ENCODE measurements around the gene CALD1. TPM values are rescaled to one million over a fixed set of nuclear protein-coding genes. Genes with fewer than 3 reads are reported as not detected.

Gene CALD1
- total RNA-seq, 1 donor from 2014 or later, result 2.3 TPM

DNA sequence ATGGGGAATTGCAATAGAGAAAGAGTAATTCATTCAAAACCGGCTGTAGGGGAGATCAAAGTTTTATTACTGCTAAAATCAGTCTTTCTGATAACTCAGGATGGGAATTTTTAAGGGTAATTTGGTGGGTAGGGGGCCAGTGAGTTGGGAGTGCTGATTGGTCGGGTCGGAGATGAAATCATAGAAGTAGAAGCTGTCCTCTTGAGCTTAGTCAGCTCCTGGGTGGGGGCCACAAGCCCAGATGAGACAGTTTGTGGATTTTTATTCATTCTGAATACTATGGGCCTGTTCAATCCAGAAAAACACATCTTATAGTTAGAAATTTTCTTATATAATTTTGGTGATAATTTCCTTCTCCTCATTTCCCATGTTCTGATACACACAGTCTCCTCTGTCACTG lies 25.4 kb downstream of the CALD1 start:
- intact Hi-C loops (cut with micrococcal nuclease), result no loop called here

DNA sequence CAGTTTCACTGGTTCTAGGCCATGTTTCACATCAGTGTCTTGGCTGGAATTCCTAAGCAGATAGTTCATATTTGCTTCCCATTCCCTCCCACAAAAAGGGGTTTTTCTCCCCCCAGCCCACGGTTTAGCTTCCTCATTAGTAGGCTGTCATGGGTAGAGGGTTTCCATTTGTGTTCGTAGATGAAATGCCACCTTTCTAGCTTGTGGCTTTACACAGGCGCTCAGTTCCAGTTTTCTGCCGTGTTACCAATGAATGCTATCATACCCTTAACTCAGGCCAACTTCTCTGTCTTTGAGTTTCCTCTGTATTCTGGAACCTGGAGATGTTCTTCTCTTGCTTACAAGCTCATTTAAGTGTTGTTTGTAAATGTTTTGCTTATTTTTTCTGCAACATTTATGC lies 26.8 kb downstream of the CALD1 start:
- H3K27ac Mint-ChIP-seq, result no peak overlapping the region
- no peaks in the 10 kb centered on the region for H3K36me3 Mint-ChIP-seq (ENCODE audit: low read depth)
- no peaks in the 10 kb centered on the region for H3K9me3 Mint-ChIP-seq
- DNase-seq (ENCODE audit: low spot score), result no peak
- intact Hi-C loops (cut with micrococcal nuclease), result no loop called here
- H3K4me1 Mint-ChIP-seq (ENCODE audit: low read depth), result no peaks in the 10 kb centered on the region
- peaks cover 8% of the 10 kb centered on the region for H3K27me3 Mint-ChIP-seq (ENCODE audit: insufficient read depth)
- H3K4me3 Mint-ChIP-seq, result no peak overlapping the region

More for the DNA sequence above, 25.4 kb downstream of the CALD1 start:
- no peaks in the 10 kb centered on the region for H3K9me3 Mint-ChIP-seq
- H3K27ac Mint-ChIP-seq, result no peak overlapping the region
- no peaks in the 10 kb centered on the region for H3K36me3 Mint-ChIP-seq (ENCODE audit: low read depth)
- no peaks in the 10 kb centered on the region for H3K4me1 Mint-ChIP-seq (ENCODE audit: low read depth)
- DNase-seq (ENCODE audit: low spot score), result no peak
- H3K27me3 Mint-ChIP-seq (ENCODE audit: insufficient read depth), result peaks cover 6% of the 10 kb centered on the region
- no peak overlapping the region for H3K4me3 Mint-ChIP-seq

DNA sequence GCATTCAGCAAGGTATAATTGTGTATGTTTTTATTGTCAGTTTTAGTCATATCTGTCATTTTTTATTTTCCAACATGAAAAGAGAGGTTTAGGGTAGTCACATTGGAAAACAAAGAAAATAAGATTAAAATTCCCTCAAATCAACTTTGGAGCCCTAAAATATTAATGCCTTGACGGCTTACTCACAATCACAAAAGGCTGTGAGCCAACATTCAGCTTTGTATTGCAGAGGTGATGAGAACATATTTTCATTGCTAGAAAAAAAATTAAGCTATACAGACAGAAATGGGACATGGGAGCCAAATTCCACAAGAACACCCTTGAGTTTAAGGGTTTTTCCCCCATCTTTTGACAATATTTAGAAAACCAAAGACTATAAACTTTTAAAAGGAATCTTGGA lies 30.2 kb downstream of the CALD1 start:
- Mint-ChIP-seq H3K27me3 (ENCODE audit: insufficient read depth) (peaks cover 3% of the 10 kb centered on the region), H3K4me3 (no peak overlapping the region), H3K9me3 (no peaks in the 10 kb centered on the region), H3K27ac (no peak overlapping the region), H3K36me3 (ENCODE audit: low read depth) (no peaks in the 10 kb centered on the region), H3K4me1 (ENCODE audit: low read depth) (no peaks in the 10 kb centered on the region)
- intact Hi-C loops (cut with micrococcal nuclease), result no loop called here
- no peak for DNase-seq (ENCODE audit: low spot score)

DNA sequence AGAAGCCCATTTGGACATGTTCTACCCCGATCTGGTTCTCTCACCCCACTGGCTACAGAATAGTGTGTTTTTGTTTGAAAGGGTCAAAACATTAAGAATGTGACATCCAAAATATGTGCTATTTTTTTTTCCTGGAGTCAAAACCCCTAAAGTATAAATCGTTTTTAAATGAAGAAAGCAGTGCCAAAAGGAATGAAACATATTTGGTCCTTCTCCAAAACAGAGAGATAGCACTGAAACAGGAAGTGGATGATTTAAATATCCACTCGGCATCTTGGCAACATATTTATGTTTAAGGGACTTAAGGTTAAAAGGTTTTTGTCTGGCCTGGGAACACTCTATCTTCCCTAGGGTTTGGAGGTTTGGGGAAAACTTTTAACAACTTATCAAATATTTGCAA lies 32.3 kb downstream of the CALD1 start:
- DNase-seq (ENCODE audit: low spot score), result no peak
- Mint-ChIP-seq H3K27ac (no peak overlapping the region), H3K36me3 (ENCODE audit: low read depth) (no peaks in the 10 kb centered on the region), H3K9me3 (no peaks in the 10 kb centered on the region), H3K4me1 (ENCODE audit: low read depth) (no peaks in the 10 kb centered on the region), H3K4me3 (no peak overlapping the region), H3K27me3 (ENCODE audit: insufficient read depth) (peaks cover 3% of the 10 kb centered on the region)
- intact Hi-C loops (cut with micrococcal nuclease), result no loop called here

DNA sequence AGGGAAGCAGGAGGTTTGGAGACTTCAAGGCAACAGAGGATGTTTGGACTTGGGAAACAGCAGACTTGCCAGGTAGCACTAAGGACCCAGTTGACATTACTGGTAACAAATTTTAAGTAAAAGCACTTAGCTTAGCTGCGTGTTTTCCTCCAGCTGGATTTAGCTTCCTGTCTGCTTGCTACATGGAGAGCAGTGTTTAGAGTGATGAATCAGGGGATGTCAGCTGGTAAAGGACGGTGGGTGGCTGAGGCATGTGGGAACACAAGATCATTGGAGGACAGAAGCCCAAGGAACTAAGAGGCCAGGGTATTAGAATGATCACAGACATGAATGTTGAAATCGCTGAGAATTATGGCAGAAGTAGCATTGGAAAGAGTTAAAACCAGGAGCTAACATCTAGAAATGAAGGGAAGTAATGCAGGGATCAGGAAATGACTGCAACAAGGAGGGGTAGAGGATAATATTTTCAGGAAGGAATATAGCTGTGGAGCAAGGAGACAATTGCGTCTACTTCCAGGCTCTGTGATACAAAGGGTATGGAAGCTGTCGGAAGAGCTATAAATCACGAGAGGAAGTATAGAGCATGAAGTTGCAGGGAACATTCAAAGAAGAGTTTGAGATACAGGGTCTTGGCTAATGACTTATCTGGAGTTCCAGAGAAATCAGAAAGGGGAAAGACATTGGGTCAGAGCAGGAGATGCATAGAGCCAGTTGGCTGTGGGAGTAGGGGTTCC lies 34.4 kb downstream of the CALD1 start:
- Mint-ChIP-seq H3K9me3 (no peaks in the 10 kb centered on the region), H3K27ac (no peak overlapping the region), H3K4me3 (no peak overlapping the region), H3K27me3 (ENCODE audit: insufficient read depth) (peaks cover 1% of the 10 kb centered on the region), H3K4me1 (ENCODE audit: low read depth) (no peaks in the 10 kb centered on the region), H3K36me3 (ENCODE audit: low read depth) (no peaks in the 10 kb centered on the region)
- no peak for DNase-seq (ENCODE audit: low spot score)
- intact Hi-C loops (cut with micrococcal nuclease), result no loop called here

DNA sequence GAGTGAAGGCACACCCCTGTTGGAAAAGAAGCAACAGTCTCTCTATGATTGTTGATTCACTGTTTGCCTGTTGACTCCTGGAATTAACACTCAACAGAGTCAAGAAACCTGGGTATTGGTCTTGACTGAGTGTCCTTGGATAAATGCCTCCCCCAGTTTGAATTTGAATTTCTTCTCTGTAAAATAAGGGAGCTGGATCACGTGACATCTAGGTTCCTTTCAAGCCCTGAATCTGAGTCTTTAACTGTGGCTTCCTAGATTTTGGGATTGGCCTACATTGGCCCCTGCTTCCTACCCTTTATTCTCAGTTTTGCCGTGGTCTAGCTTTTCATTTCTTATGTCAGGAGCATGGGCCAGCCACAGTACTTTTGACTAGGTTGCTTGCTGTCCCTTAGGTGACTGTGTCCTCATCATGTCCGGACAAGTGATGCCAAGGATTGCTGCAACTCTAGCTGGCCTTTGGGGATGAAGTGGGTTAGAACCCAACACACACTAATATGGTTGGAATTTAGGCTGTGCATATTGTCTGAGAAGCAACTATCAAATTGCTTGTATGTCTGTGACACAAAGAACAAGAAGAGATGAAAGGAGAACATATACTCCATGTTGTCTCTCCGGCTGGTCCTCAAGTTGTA lies 35.4 kb downstream of the CALD1 start:
- no peaks in the 10 kb centered on the region for H3K9me3 Mint-ChIP-seq
- H3K27me3 Mint-ChIP-seq (ENCODE audit: insufficient read depth), result peaks cover 1% of the 10 kb centered on the region
- no peak overlapping the region for H3K4me3 Mint-ChIP-seq
- DNase-seq (ENCODE audit: low spot score), result no peak
- no peaks in the 10 kb centered on the region for H3K36me3 Mint-ChIP-seq (ENCODE audit: low read depth)
- H3K4me1 Mint-ChIP-seq (ENCODE audit: low read depth), result no peaks in the 10 kb centered on the region
- H3K27ac Mint-ChIP-seq, result no peak overlapping the region
- intact Hi-C loops (cut with micrococcal nuclease), result no loop called here

DNA sequence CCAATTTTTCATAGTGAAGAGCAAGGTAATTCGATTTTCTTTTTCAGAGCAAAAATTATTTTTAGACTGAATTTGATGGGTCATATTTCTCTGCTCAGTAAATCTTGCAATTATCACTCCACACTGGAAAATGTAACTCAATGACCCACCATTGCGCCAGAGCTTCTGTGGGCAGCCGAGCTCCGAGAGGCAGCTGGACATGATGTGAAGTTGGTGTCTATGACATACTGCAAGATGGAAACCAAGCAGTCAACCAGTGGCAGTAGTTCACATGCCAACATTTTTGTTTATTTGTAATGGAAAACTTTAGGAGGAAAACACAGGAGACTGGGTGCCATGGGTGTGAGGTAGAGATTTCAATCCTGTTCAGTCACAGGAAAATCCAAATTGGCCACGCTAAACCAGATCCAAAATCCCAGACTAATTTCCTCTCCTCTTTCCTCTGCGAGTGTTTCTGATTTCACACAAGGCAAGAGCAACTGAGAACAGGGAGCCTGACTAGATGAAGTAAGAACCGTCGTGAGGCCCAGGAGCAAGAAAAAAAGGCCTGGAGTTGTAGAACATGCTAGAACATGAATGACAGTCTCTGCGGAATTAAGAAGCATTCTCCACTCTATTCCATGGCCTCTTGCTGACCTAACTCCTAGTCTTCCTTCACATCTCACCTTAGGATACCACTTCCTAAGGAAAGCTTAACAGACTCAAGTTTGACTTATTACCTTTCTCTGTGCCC lies 39.3 kb downstream of the CALD1 start:
- Mint-ChIP-seq H3K36me3 (ENCODE audit: low read depth) (no peaks in the 10 kb centered on the region), H3K27ac (no peak overlapping the region), H3K4me1 (ENCODE audit: low read depth) (no peaks in the 10 kb centered on the region), H3K27me3 (ENCODE audit: insufficient read depth) (no peaks in the 10 kb centered on the region), H3K4me3 (no peak overlapping the region), H3K9me3 (no peaks in the 10 kb centered on the region)
- intact Hi-C loops (cut with micrococcal nuclease), result no loop called here
- DNase-seq (ENCODE audit: low spot score), result no peak

DNA sequence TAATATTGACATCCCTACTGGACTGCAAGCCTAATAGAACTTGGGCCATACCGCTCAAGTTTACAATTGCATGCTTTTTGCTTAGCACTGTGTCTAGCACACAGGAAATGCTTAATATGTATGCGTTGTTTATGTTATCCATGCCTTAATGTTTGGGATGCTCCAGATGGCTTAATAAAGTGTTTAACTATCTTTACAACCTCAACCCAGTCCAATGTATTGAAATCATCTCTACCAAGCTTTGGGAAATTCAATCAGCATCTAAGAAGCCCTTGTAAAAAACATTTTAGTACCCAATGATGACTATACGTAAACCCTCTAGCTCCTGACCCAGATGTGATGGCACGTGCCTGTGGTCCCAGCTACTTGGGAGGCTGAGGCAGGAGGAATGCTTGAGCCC lies 40.0 kb downstream of the CALD1 start:
- Mint-ChIP-seq H3K4me1 (ENCODE audit: low read depth) (no peaks in the 10 kb centered on the region), H3K36me3 (ENCODE audit: low read depth) (peaks cover 1% of the 10 kb centered on the region), H3K27ac (no peak overlapping the region), H3K4me3 (no peak overlapping the region), H3K9me3 (no peaks in the 10 kb centered on the region), H3K27me3 (ENCODE audit: insufficient read depth) (peaks cover 1% of the 10 kb centered on the region)
- intact Hi-C loops (cut with micrococcal nuclease), result no loop called here
- DNase-seq (ENCODE audit: low spot score), result no peak

DNA sequence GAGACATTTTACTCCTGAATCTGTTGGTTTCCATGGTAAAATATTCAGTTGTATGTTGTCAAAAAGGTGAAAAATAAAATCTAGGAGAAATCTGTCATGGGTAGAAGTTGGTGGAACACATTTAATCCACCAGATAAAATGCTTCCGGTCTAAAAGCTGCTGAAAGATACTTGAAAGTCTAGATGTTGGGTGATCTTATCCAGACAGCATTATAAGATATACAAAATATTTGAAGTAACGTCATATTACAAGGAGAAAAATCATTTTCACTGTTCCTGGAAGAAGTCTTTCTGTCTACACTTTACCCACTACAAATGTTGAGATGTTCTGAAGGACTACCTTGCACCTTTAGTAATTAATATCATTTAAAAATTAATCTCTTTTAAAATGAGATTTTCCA lies 40.9 kb downstream of the CALD1 start:
- H3K27ac Mint-ChIP-seq, result no peak overlapping the region
- H3K27me3 Mint-ChIP-seq (ENCODE audit: insufficient read depth), result peaks cover 3% of the 10 kb centered on the region
- no peak for DNase-seq (ENCODE audit: low spot score)
- H3K36me3 Mint-ChIP-seq (ENCODE audit: low read depth), result peaks cover 2% of the 10 kb centered on the region
- no peak overlapping the region for H3K4me3 Mint-ChIP-seq
- intact Hi-C loops (cut with micrococcal nuclease), result no loop called here
- H3K9me3 Mint-ChIP-seq, result no peaks in the 10 kb centered on the region
- no peaks in the 10 kb centered on the region for H3K4me1 Mint-ChIP-seq (ENCODE audit: low read depth)

DNA sequence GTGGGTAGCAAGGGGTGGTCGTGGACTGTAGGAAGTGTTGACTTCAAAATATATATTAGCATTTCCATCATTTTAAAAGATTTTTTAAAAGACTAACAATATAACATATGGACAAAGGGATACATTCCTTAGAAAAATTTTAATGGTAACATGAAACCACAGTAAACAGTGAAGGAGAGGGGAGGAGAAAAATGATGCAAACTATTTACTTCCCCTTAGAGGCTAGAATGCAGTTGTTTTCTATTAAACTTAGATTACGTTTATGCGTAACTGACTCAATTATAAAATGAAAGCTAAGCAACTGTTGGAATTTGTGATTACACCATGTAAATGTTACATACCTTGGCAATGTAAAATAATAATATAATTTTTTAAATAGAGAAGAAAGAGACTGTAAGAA lies 41.3 kb downstream of the CALD1 start:
- intact Hi-C loops (cut with micrococcal nuclease), result no loop called here
- H3K4me1 Mint-ChIP-seq (ENCODE audit: low read depth), result no peaks in the 10 kb centered on the region
- no peak overlapping the region for H3K4me3 Mint-ChIP-seq
- H3K36me3 Mint-ChIP-seq (ENCODE audit: low read depth), result peaks cover 2% of the 10 kb centered on the region
- no peak for DNase-seq (ENCODE audit: low spot score)
- peaks cover 3% of the 10 kb centered on the region for H3K27me3 Mint-ChIP-seq (ENCODE audit: insufficient read depth)
- H3K27ac Mint-ChIP-seq, result no peak overlapping the region
- no peaks in the 10 kb centered on the region for H3K9me3 Mint-ChIP-seq

DNA sequence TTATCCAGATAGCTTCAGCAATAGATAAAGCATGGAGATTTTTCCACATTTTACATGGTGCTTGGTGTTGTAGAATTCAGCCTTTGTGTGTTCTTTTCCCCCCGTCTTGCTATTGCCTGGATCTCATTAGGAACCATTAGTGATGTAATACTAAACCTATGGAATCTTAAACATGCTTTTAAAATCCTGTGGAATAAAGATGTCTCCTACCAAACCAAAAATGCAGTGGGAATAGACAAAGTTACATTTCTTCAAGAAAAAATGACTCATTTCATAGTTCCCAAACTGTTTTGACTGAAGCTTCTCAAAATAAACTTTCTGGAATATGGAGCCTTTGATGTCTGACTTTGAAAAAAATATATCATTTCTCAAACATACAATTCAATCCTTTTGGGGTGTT lies 44.0 kb downstream of the CALD1 start:
- Mint-ChIP-seq H3K36me3 (ENCODE audit: low read depth) (peaks cover 2% of the 10 kb centered on the region), H3K4me1 (ENCODE audit: low read depth) (no peaks in the 10 kb centered on the region), H3K27ac (no peak overlapping the region), H3K27me3 (ENCODE audit: insufficient read depth) (peaks cover 9% of the 10 kb centered on the region), H3K4me3 (no peak overlapping the region), H3K9me3 (no peaks in the 10 kb centered on the region)
- intact Hi-C loops (cut with micrococcal nuclease), result no loop called here
- DNase-seq (ENCODE audit: low spot score), result no peak

DNA sequence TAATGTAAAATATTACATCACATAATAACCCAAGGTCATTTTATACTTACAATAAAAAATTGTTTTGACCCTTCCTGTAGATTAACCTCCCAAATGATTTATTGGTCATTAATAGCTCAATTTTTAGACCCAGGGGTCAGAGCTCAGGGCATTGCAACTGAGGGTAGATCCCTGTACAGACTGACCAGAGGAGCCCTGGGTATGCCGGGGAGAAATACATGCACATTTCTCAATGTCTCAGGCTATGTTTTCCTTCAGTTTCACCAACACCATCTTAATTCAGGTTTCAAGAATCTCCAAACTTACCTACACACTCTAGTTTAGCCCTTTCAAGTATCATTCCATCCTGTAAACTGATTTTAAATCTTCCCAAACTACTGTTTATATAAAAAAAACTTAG lies 46.2 kb downstream of the CALD1 start:
- Mint-ChIP-seq H3K4me1 (ENCODE audit: low read depth) (no peaks in the 10 kb centered on the region), H3K27me3 (ENCODE audit: insufficient read depth) (peaks cover 9% of the 10 kb centered on the region), H3K36me3 (ENCODE audit: low read depth) (peaks cover 2% of the 10 kb centered on the region), H3K27ac (no peak overlapping the region), H3K9me3 (no peaks in the 10 kb centered on the region), H3K4me3 (no peak overlapping the region)
- intact Hi-C loops (cut with micrococcal nuclease), result no loop called here
- no peak for DNase-seq (ENCODE audit: low spot score)

DNA sequence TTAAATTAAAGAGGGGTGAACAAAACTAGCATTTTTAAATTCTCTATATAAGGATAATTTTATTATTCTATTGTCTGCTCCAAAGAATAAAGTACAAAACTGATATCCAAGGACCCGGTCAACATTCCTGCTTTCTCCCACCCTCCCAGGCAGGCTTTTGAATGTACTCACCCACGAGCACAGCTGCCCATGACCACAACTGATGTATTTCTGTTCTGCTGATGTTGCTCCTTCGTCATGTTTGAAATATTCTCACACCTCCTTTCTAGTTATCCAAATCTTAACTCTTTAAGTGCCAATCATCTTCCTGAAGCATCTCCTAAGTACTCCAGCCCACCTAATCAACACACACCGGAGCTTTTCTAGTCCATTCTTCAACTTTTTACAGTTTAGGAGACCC lies 46.7 kb downstream of the CALD1 start:
- Mint-ChIP-seq H3K4me3 (no peak overlapping the region), H3K27ac (no peak overlapping the region), H3K36me3 (ENCODE audit: low read depth) (peaks cover 2% of the 10 kb centered on the region), H3K27me3 (ENCODE audit: insufficient read depth) (peaks cover 9% of the 10 kb centered on the region), H3K4me1 (ENCODE audit: low read depth) (no peaks in the 10 kb centered on the region), H3K9me3 (no peaks in the 10 kb centered on the region)
- intact Hi-C loops (cut with micrococcal nuclease), result no loop called here
- no peak for DNase-seq (ENCODE audit: low spot score)
